Breast epithelium (tissue), 4 donors: ENCODE measurements around the gene SPATA17. TPM values are rescaled to one million over a fixed set of nuclear protein-coding genes. Genes with fewer than 3 reads are reported as not detected.

ENCODE experiments used
- DNase-seq, 2 donors: peaks; one replicate each; pipeline ENCODE4 v3.0.0-alpha.2; 2019; ENCODE audit warnings: low spot score in 2 of 2
- H3K27ac ChIP-seq, 2 donors: fragments of 200-600 bp; sonication (generic) in 1 of 2; one replicate each; pipeline ENCODE4 v1.5.1; 2016 to 2019; ENCODE audit warnings: mild to moderate bottlenecking in 1 of 2
- H3K27me3 ChIP-seq, 2 donors: fragments of 200-600 bp; sonication (generic) in 1 of 2; one replicate each; pipeline versions ENCODE4 v1.5.1 to v1.6.0; 2017 to 2019; ENCODE audit warnings: control low read depth in 1 of 2, mild to moderate bottlenecking in 1 of 2
- H3K36me3 ChIP-seq: fragments of 200-600 bp; one replicate; pipeline ENCODE4 v1.5.1; 2019
- H3K4me1 ChIP-seq, 2 donors: fragments of 200-600 bp; sonication (generic); one replicate each; pipeline ENCODE4 v1.5.1; 2016 to 2019; ENCODE audit warnings: control low read depth in 1 of 2
- H3K4me3 ChIP-seq, 3 donors: fragments of 200-600 bp; sonication (generic); 1 replicate in 2 of 3; 2 replicates in 1 of 3; pipeline ENCODE4 v1.5.1; 2016 to 2019; ENCODE audit warnings: mild to moderate bottlenecking in 3 of 3, moderate library complexity in 2 of 3
- H3K9me3 ChIP-seq, 2 donors: fragments of 200-600 bp; sonication (generic) in 1 of 2; one replicate each; pipeline ENCODE4 v1.5.1; 2016 to 2019; ENCODE audit warnings: control low read depth in 1 of 2
- POLR2A ChIP-seq: fragments of 450-650 bp; IDR thresholded peaks from one replicate; pipeline ENCODE4 v1.6.1; 2016; ENCODE audit warnings: antibody characterized with exemption, mild to moderate bottlenecking, moderate library complexity
- POLR2AphosphoS5 ChIP-seq, 3 donors: sonication (generic); formaldehyde crosslinking; IDR thresholded peaks; one replicate each; pipeline ENCODE4 v1.6.1; 2017; ENCODE audit warnings: antibody characterized with exemption in 3 of 3
- intact Hi-C: fragments of 100-400 bp; cut with DNase I; formaldehyde crosslinking; loops from one replicate; pipeline ENCODE4 v1.15.1; 2023; ENCODE audit warnings: low total_unique reads
- total RNA-seq, 3 donors: library from RNA; depleted of rRNA; stranded (reverse); fragments of >200 nt; gene quantifications; one replicate each; pipeline ENCODE4 v1.1.0, GENCODE V29; 2016
- TF ChIP-seq, protein P1 (sequence below), 3 donors: fragments of 450-650 bp; IDR thresholded peaks; one replicate each; pipeline ENCODE4 v1.5.1; 2016 to 2017; ENCODE audit warnings: antibody characterized with exemption in 3 of 3, mild to moderate bottlenecking in 3 of 3, moderate library complexity in 3 of 3

SPATA17 gene
- total RNA-seq, 3 donors from 2014 or later: 0.48 to 1.3 (median 0.59) TPM

DNA sequence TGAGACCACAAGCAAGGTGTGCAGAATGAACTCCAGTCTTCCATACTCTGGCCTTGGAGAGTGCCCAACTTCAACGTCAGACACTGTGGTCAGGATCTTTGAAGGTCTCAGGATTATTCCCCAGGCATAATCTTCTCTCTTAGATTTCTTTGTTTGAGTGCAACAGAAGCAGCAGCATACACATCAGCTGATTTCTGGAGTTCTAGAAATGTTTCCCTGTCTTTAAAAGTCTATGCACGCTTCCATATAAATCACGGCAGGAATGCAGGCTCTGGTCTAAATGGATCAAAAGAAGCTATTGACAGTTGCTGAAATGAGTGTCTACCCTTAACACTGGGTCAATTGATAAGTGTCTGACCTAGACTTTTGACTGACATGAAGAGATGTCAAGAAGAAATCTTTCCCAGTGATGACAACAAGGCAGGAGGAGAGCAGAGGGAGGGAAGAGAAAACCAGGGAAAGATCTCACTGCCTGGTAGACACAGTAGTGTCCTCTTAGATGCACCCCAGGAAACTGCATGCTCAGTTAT lies 279.7 kb downstream of the SPATA17 start:
- Histone ChIP-seq H3K27me3 (no peaks in the 10 kb centered on the region), H3K9me3 (no peaks in the 10 kb centered on the region), H3K27ac (no peak overlapping the region), H3K4me3 (no peak overlapping the region), H3K36me3 (no peaks in the 10 kb centered on the region), H3K4me1 (no peaks in the 10 kb centered on the region)
- no peak for DNase-seq
- intact Hi-C loops: no loop called here
- TF ChIP-seq POLR2AphosphoS5 (IDR thresholded peaks at IDR 0.05): no peak
- TF ChIP-seq POLR2A: no peak
- TF ChIP-seq, protein P1, sequence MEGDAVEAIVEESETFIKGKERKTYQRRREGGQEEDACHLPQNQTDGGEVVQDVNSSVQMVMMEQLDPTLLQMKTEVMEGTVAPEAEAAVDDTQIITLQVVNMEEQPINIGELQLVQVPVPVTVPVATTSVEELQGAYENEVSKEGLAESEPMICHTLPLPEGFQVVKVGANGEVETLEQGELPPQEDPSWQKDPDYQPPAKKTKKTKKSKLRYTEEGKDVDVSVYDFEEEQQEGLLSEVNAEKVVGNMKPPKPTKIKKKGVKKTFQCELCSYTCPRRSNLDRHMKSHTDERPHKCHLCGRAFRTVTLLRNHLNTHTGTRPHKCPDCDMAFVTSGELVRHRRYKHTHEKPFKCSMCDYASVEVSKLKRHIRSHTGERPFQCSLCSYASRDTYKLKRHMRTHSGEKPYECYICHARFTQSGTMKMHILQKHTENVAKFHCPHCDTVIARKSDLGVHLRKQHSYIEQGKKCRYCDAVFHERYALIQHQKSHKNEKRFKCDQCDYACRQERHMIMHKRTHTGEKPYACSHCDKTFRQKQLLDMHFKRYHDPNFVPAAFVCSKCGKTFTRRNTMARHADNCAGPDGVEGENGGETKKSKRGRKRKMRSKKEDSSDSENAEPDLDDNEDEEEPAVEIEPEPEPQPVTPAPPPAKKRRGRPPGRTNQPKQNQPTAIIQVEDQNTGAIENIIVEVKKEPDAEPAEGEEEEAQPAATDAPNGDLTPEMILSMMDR (IDR thresholded peaks at IDR 0.05): no peak

DNA sequence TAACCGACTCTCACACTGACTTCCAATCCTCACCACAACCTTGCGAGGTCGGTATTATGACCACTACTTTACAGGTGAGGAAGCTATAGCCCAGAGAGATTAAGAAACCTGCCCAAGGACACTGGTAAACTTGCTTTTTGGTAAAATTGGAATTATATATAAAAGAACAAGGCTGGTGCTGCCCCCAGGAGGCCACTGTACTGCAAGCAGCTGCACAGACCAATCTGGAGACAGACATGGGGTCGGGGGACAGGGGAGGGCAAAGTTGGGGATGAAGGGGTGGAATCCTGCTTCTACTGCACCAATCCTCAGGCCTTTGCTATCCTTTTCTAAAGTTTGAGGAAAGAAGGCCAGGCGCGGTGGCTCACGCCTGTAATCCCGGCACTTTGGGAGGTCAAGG lies 280.8 kb downstream of the SPATA17 start:
- H3K27me3 ChIP-seq: no peaks in the 10 kb centered on the region
- H3K4me3 ChIP-seq: no peak overlapping the region
- no peaks in the 10 kb centered on the region for H3K36me3 ChIP-seq
- H3K27ac ChIP-seq: no peak overlapping the region
- TF ChIP-seq POLR2AphosphoS5 (IDR thresholded peaks at IDR 0.05) (no peak), POLR2A (no peak)
- TF ChIP-seq, protein P1 (IDR thresholded peaks at IDR 0.05): no peak
- DNase-seq: no peak
- H3K9me3 ChIP-seq: no peaks in the 10 kb centered on the region
- intact Hi-C loops: no loop called here
- no peaks in the 10 kb centered on the region for H3K4me1 ChIP-seq

DNA sequence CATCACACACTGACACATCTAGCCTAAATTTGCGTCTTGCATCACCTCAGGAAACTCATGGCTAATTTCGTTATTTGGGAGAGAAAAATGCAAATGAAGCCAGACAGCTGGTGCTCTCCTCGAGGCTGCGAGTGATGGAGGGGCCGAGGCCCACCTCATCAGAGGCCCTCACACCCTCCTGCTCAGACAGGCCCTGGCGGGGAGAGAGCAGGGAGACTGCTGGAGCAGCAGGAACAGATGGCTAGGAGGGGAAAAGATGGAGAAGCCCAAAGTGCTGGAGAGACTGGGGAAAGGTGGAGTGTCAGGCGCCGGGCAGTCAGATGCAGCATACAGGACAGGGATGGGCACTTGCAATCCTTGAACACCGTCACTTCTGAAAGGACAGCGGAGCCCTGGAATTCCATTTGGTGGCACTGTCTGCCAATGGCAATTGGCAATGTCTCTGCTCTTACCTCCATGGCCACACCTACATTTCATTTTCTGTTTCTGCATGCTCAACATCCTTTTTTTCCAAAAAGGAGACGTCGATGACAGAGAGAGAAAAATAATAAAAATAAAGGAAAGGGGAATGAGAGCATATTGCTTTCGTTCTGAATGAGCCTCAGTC lies 286.2 kb downstream of the SPATA17 start:
- H3K36me3 ChIP-seq: no peaks in the 10 kb centered on the region
- H3K27ac ChIP-seq: no peak overlapping the region
- TF ChIP-seq, protein P1 (IDR thresholded peaks at IDR 0.05): no peak
- no peak for TF ChIP-seq POLR2AphosphoS5 (IDR thresholded peaks at IDR 0.05)
- TF ChIP-seq POLR2A: no peak
- H3K27me3 ChIP-seq: no peaks in the 10 kb centered on the region
- H3K4me1 ChIP-seq: no peaks in the 10 kb centered on the region
- no peak overlapping the region for H3K4me3 ChIP-seq
- intact Hi-C loops: no loop called here
- no peaks in the 10 kb centered on the region for H3K9me3 ChIP-seq
- DNase-seq: no peak

DNA sequence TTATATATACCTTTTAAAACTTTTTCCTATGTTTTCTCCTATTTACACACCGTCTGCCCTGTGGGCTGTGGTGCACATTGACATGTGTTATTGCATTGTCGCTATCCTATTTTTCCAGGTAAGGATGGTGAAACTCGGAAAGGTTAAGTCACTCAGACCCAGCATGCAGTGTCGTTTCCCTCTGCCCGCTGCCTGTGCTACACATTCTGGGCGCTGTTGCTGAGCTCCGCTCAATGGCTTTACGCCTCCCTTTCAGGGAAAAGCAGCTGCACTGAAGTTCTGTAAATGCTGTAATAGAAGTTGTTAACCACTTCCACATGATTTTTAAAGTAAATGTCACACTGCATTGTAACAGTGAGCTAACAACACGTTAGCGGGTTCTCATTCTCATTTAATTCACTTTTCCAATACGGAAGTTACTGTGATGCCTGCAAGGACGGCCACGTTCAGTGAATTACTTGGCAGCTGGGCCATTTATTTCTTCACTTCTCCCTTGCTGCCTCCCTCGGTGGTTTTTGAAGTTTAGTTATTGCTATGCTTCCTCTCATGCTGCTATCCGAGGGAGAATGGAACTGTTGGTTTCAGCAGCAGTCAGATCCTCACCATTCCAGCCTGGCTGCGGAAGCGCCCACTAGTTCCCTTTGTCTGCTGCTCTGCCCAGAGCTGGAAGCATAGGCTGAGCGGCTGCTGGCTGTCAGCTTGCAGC lies 288.7 kb downstream of the SPATA17 start:
- DNase-seq: no peak
- TF ChIP-seq POLR2A: no peak
- no peak for TF ChIP-seq POLR2AphosphoS5 (IDR thresholded peaks at IDR 0.05)
- TF ChIP-seq, protein P1 (IDR thresholded peaks at IDR 0.05): no peak
- intact Hi-C loops: no loop called here

More for the DNA sequence above, 288.7 kb downstream of the SPATA17 start:
- Histone ChIP-seq H3K27me3 (peaks cover under 1 to 6% of the 10 kb centered on the region in 2 donors), H3K27ac (no peak overlapping the region), H3K4me3 (peak overlapping the region in 1 of 3 donors; percentile 25), H3K36me3 (no peaks in the 10 kb centered on the region), H3K9me3 (no peaks in the 10 kb centered on the region), H3K4me1 (no peaks in the 10 kb centered on the region)

Other genes with a start within 250 kb of the SPATA17 start
- gene GPATCH2, start 254 bp upstream of the SPATA17 start, total RNA-seq: 10 to 100 TPM; 12.0 to 29.3 (median 23.9) TPM